PFSK-1 (cell line): ENCODE data around the gene FBXL14.

ENCODE experiments used
- FOXP2 ChIP-seq: optimal IDR thresholded peaks from 2 replicates; pipeline ENCODE3; 2011; ENCODE audit warnings: borderline replicate concordance, control low read depth, inconsistent platforms; ENCODE audit not compliant: insufficient read depth; ENCODE audit errors: extremely low read length, extremely low read depth
- POLR2AphosphoS5 ChIP-seq: IDR thresholded peaks from 2 replicates; pipeline ENCODE4 v1.6.1; 2012; ENCODE audit warnings: low read depth, mild to moderate bottlenecking, control low read depth, low read length, moderate library complexity
- SIN3A ChIP-seq: IDR thresholded peaks from 2 replicates; pipeline ENCODE4 v1.6.1; 2012; ENCODE audit warnings: mild to moderate bottlenecking, low read length, moderate library complexity, borderline replicate concordance; ENCODE audit not compliant: insufficient read depth
- TAF1 ChIP-seq: IDR thresholded peaks from 2 replicates; pipeline ENCODE4 v1.6.1; 2012; ENCODE audit warnings: low read length, control low read depth, borderline replicate concordance; ENCODE audit not compliant: insufficient read depth
- TF ChIP-seq, protein P1 (sequence below), 2 experiments: IDR thresholded peaks; 2 replicates each; pipeline versions ENCODE4 v1.6.1 to v1.8.0; 2011 to 2012; ENCODE audit warnings: low read depth in 2 of 2, low read length in 2 of 2, control low read depth in 1 of 2, inconsistent platforms in 1 of 2, mild to moderate bottlenecking in 1 of 2, moderate library complexity in 1 of 2; ENCODE audit not compliant: insufficient read depth in 1 of 2

The FBXL14 gene

DNA sequence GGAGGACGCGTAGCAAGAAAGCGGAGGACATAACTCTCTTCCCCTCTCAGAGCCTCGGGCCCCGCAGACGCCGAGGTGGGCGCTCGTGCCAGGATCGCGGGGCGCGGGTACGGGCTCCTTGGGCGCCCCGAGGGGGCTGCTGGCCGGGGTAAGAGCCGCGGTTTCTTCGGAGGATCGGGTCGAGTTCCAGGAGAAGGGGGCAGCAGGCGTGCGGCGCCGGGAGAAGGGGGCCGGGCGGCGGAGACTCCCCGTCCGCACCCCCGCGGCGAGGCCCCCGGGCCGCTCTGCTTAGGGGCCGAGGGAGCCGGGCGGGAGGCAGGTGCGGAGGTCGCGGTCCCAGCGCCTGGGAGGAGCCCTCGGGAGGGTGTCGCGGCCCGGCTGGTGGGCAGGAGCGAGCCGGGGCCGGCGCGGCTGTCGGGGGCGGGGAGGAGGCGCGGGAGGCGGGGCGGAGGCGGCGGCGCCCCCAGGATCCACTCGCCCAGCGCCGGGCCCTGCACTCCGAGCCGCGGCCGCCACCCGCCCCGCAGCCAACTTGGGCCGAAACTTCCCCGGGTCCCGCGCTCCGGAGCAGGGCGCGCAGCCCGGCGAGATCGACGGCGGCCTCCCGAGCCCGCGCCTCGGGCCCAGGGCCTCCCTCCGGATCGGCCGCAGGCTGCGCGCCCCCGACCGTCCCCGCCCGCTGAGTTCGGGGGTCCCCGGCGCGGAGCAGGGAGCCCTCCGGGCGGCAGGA lies 64.4 kb downstream of the FBXL14 start:
- TF ChIP-seq TAF1 (no peak), FOXP2 (no peak), SIN3A (no peak), POLR2AphosphoS5 (no peak)
- TF ChIP-seq, protein P1, sequence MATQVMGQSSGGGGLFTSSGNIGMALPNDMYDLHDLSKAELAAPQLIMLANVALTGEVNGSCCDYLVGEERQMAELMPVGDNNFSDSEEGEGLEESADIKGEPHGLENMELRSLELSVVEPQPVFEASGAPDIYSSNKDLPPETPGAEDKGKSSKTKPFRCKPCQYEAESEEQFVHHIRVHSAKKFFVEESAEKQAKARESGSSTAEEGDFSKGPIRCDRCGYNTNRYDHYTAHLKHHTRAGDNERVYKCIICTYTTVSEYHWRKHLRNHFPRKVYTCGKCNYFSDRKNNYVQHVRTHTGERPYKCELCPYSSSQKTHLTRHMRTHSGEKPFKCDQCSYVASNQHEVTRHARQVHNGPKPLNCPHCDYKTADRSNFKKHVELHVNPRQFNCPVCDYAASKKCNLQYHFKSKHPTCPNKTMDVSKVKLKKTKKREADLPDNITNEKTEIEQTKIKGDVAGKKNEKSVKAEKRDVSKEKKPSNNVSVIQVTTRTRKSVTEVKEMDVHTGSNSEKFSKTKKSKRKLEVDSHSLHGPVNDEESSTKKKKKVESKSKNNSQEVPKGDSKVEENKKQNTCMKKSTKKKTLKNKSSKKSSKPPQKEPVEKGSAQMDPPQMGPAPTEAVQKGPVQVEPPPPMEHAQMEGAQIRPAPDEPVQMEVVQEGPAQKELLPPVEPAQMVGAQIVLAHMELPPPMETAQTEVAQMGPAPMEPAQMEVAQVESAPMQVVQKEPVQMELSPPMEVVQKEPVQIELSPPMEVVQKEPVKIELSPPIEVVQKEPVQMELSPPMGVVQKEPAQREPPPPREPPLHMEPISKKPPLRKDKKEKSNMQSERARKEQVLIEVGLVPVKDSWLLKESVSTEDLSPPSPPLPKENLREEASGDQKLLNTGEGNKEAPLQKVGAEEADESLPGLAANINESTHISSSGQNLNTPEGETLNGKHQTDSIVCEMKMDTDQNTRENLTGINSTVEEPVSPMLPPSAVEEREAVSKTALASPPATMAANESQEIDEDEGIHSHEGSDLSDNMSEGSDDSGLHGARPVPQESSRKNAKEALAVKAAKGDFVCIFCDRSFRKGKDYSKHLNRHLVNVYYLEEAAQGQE (IDR thresholded peaks at IDR 0.05; ENCODE audit: insufficient read depth in 1 of 2, low read depth in 2 of 2, low read length in 2 of 2): no peak

DNA sequence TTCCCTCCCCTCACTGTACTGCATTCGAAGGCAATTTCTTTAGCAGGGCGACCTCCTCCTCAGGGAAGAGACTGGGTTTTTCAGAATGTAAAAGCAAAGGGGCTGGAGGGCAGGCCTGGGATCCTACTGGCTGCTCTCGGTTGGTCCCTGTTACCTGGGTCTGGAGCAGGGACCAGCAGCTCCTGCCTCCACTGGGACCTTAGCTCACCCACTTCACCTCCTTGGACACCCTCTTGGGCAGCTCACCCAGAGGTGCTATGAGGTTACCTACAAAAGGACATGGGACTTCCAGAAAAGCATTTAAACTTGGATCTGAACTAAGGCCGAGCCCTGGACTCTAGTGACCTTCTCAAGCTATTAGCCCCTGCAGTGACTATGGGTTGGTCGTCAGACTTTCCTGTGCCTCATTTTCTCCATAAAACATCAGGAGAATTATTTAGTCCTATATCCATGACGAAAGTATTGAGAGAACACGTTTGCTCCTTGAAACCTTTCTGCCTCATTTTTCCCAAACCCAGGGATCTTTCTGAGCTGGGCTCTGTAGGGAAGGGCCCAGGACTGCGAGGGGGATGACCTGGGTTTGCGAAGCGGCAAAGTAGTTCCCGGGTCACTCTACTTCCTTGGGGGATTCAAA lies 65.0 kb downstream of the FBXL14 start:
- TF ChIP-seq POLR2AphosphoS5: no peak
- no peak for TF ChIP-seq SIN3A
- TF ChIP-seq, protein P1 (IDR thresholded peaks at IDR 0.05; ENCODE audit: insufficient read depth in 1 of 2, low read depth in 2 of 2, low read length in 2 of 2): no peak

DNA sequence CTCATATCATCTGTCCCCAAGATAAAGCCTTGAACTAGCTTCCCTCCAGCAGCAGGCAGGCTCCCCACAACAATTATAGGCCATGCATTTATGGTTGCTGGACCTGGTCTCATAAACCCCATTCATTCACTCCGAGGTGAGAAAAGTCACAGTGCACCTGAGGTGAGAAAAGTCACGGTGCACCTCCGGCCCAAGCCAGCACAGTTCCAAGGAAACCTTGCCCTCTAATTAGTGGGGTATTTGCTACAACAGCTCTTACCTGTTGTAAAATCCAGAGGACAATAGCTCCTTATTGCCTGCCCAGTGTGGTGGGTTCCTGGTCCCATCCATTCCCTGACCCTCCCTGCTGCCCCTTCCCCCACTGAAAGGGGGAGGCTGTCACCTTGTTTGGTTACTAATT lies 65.6 kb downstream of the FBXL14 start:
- TF ChIP-seq FOXP2 (no peak), POLR2AphosphoS5 (no peak), TAF1 (no peak), SIN3A (no peak)
- TF ChIP-seq, protein P1 (IDR thresholded peaks at IDR 0.05; ENCODE audit: insufficient read depth in 1 of 2, low read depth in 2 of 2, low read length in 2 of 2): no peak

DNA sequence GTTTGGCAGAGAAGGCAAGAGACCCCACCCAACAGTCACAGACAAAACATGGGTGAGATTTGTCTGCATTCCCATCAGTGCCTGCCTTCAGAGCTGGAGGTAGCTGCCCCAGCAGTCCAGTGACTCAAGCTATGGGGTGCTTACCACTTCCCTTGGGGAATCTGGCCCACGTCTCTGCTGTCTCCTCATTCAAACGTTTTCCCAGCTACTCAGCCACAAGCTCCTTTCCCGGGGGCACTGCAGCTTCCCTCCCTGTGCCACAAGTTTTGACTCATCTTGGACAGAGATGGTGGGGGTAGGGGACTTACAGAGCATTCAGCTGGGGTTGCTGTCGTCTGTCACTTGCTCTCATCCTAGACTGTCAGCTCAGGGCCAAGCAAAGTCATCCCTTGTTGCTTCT lies 66.6 kb downstream of the FBXL14 start:
- TF ChIP-seq FOXP2 (no peak), SIN3A (no peak)

DNA sequence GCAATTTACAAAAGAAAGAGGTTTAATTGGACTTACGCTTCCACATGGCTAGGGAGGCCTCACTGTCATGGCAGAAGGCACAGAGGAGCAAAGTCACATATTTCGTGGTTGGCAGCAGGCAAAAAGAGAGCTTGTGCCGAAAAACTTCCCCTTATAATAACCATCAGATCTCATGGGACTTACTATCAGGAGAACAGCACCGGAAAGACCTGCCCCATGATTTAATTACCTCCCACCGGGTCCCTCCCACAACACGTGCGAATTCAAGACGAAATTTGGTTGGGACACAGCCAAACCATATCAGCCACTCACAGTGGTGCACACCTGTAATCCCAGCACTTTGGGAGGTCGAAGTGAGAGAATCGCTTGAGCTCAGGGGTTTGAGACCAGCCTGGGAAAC lies 68.5 kb downstream of the FBXL14 start:
- TF ChIP-seq FOXP2: no peak
- no peak for TF ChIP-seq TAF1
- no peak for TF ChIP-seq SIN3A
- TF ChIP-seq, protein P1 (IDR thresholded peaks at IDR 0.05; ENCODE audit: insufficient read depth in 1 of 2, low read depth in 2 of 2, low read length in 2 of 2): no peak
- TF ChIP-seq POLR2AphosphoS5: no peak
